Endodermal cell (in vitro differentiated cells): Measurements from ENCODE around the gene KCNAB2. TPM values are rescaled to one million over a fixed set of nuclear protein-coding genes. Genes with fewer than 3 reads are reported as not detected.

Experiments
- DNase-seq: peaks from one replicate; pipeline ENCODE4 v3.0.0-alpha.2; 2017
- H3K27ac ChIP-seq: 2 replicates; pipeline ENCODE4 v1.5.1; 2013; ENCODE audit warnings: mild to moderate bottlenecking, low read depth, low read length, moderate library complexity
- H3K27me3 ChIP-seq: 2 replicates; pipeline ENCODE4 v1.6.1; 2013; ENCODE audit warnings: mild to moderate bottlenecking, low read length, moderate library complexity; ENCODE audit not compliant: insufficient read depth, control insufficient read depth, poor library complexity, severe bottlenecking
- H3K36me3 ChIP-seq: 2 replicates; pipeline ENCODE4 v1.7.0; 2013; ENCODE audit warnings: mild to moderate bottlenecking, low read length, moderate library complexity; ENCODE audit not compliant: control insufficient read depth, insufficient read depth
- H3K4me1 ChIP-seq: one replicate; pipeline ENCODE4 v1.7.0; 2013; ENCODE audit warnings: low read length; ENCODE audit not compliant: control insufficient read depth, insufficient read depth
- H3K4me3 ChIP-seq: 2 replicates; pipeline ENCODE4 v1.5.1; 2013; ENCODE audit warnings: mild to moderate bottlenecking, low read length, moderate library complexity
- H3K9ac ChIP-seq: 2 replicates; pipeline ENCODE4 v1.6.1; 2013; ENCODE audit warnings: mild to moderate bottlenecking, low read length, moderate library complexity; ENCODE audit not compliant: poor library complexity, severe bottlenecking; ENCODE audit errors: extremely low read depth
- H3K9me3 ChIP-seq: 2 replicates; pipeline ENCODE4 v1.6.1; 2013; ENCODE audit warnings: mild to moderate bottlenecking, low read length, moderate library complexity; ENCODE audit not compliant: control insufficient read depth
- H3K27ac Mint-ChIP-seq: 2 replicates; pipeline ENCODE4 v1.8.0; 2020; ENCODE audit warnings: mixed read lengths
- H3K27me3 Mint-ChIP-seq: 2 replicates; pipeline ENCODE4 v1.8.0; 2021; ENCODE audit warnings: mild to moderate bottlenecking, mixed read lengths; ENCODE audit not compliant: insufficient read depth
- H3K36me3 Mint-ChIP-seq: 2 replicates; pipeline ENCODE4 v1.8.0; 2020; ENCODE audit warnings: low read depth, mixed read lengths
- H3K4me1 Mint-ChIP-seq: 2 replicates; pipeline ENCODE4 v1.8.0; 2020; ENCODE audit warnings: mixed read lengths
- H3K4me3 Mint-ChIP-seq: 2 replicates; pipeline ENCODE4 v1.8.0; 2020; ENCODE audit warnings: mild to moderate bottlenecking, moderate library complexity, mixed read lengths
- H3K9me3 Mint-ChIP-seq: 2 replicates; pipeline ENCODE4 v1.8.0; 2020; ENCODE audit warnings: mild to moderate bottlenecking, mixed read lengths
- CTCF ChIP-seq: fragments of 200-600 bp; sonication (generic); conservative IDR thresholded peaks from 2 replicates; pipeline ENCODE4 v1.5.0; 2021; ENCODE audit warnings: antibody characterized with exemption, mild to moderate bottlenecking
- WGBS, 2 experiments: methylation state at CpG; one replicate each; pipeline versions ENCODE4 v1.1.5 to v1.1.7; 2013; ENCODE audit warnings: missing lambda C conversion rate in 2 of 2, mixed read lengths in 1 of 2; ENCODE audit not compliant: insufficient coverage in 1 of 2, insufficient read length in 1 of 2; 5-methylcytosine and 5-hydroxymethylcytosine counted together
- total RNA-seq, 2 donors: library from RNA; stranded (reverse); fragmentation: NEBNext Ultra II Directional in 1 of 2; extraction: Animal tissue kit (Norgen Biotek cat#: 25700) in 1 of 2; gene quantifications; 2 replicates in 1 of 2; 3 replicates in 1 of 2; pipeline ENCODE4 v1.2.1, GENCODE V29; 2021

The KCNAB2 gene
- total RNA-seq, 2 donors from 2014 or later = 14.9 to 22.9 TPM

DNA sequence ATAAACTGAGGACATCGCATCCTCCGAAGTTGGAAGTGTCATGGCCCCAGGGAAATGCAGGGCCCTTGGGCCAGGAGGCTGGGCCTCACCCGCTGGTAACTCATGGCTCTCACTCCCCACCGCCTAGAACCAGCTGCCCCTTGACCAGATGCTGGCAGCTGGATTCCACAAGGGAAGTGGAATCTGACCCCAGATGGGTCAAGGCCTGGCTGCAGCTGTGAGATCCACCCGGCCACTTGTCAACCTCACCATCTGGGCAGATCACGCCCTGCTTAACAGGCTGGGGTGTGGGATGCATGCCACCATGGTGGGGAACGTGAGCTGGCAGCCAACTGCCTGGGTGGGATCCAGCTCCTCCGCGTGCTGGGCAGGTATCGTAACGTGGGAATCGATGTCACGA, 25.5 kb downstream of the KCNAB2 start:
- no peak overlapping the region for H3K4me3 ChIP-seq
- Mint-ChIP-seq H3K27ac (no peak overlapping the region), H3K4me1 (no peaks in the 10 kb centered on the region), H3K4me3 (no peak overlapping the region), H3K9me3 (no peaks in the 10 kb centered on the region), H3K27me3 (no peaks in the 10 kb centered on the region), H3K36me3 (no peaks in the 10 kb centered on the region)
- no peak overlapping the region for H3K9ac ChIP-seq
- H3K27me3 ChIP-seq = no peaks in the 10 kb centered on the region
- no peak overlapping the region for H3K27ac ChIP-seq
- no peaks in the 10 kb centered on the region for H3K9me3 ChIP-seq
- TF ChIP-seq CTCF = no peak
- H3K4me1 ChIP-seq = no peaks in the 10 kb centered on the region
- no peaks in the 10 kb centered on the region for H3K36me3 ChIP-seq
- WGBS, 2 experiments = 90 to 91% methylated on average over 13 of the region's 13 CpGs
- no peak for DNase-seq

- WGBS, 2 experiments = 87 to 88% methylated on average over 8 to 17 of the region's 17 CpGs
- Histone ChIP-seq H3K27ac (no peak overlapping the region), H3K4me3 (no peak overlapping the region), H3K4me1 (no peaks in the 10 kb centered on the region), H3K27me3 (no peaks in the 10 kb centered on the region), H3K9ac (no peak overlapping the region), H3K36me3 (no peaks in the 10 kb centered on the region), H3K9me3 (no peaks in the 10 kb centered on the region)
- no peaks in the 10 kb centered on the region for H3K9me3 Mint-ChIP-seq
- no peaks in the 10 kb centered on the region for H3K4me1 Mint-ChIP-seq
- H3K36me3 Mint-ChIP-seq = no peaks in the 10 kb centered on the region
- no peak for TF ChIP-seq CTCF
- no peak overlapping the region for H3K4me3 Mint-ChIP-seq
- no peak for DNase-seq
- H3K27me3 Mint-ChIP-seq = no peaks in the 10 kb centered on the region
- H3K27ac Mint-ChIP-seq = no peak overlapping the region
Observed at GRCh38 chr1:6072774-6073479, 27.2 kb downstream of the KCNAB2 start.

GRCh38 chr1:6073480-6074053, 27.9 kb downstream of the KCNAB2 start:
- Histone ChIP-seq H3K9ac (no peak overlapping the region), H3K4me1 (no peaks in the 10 kb centered on the region), H3K27me3 (no peaks in the 10 kb centered on the region), H3K27ac (no peak overlapping the region), H3K4me3 (no peak overlapping the region), H3K36me3 (no peaks in the 10 kb centered on the region), H3K9me3 (no peaks in the 10 kb centered on the region)
- Mint-ChIP-seq H3K27me3 (no peaks in the 10 kb centered on the region), H3K9me3 (no peaks in the 10 kb centered on the region), H3K4me1 (no peaks in the 10 kb centered on the region), H3K4me3 (no peak overlapping the region), H3K36me3 (no peaks in the 10 kb centered on the region), H3K27ac (no peak overlapping the region)
- DNase-seq = no peak
- 94% methylated on average over 8 to 15 of the region's 15 CpGs for WGBS, 2 experiments
- no peak for TF ChIP-seq CTCF
